Right lobe of liver (tissue), 4 donors: ENCODE results near the gene LRRC4.

Source experiments
- CTCF ChIP-seq, 4 donors: fragments of 200-600 bp in 3 of 4; fragments of 450-650 bp in 1 of 4; IDR thresholded peaks; one replicate each; pipeline versions ENCODE4 v1.5.1 to v1.8.0; 2016 to 2022; ENCODE audit warnings: antibody characterized with exemption in 4 of 4, mild to moderate bottlenecking in 2 of 4
- POLR2A ChIP-seq: fragments of 450-650 bp; IDR thresholded peaks from one replicate; pipeline ENCODE4 v1.6.1; 2017; ENCODE audit warnings: antibody characterized with exemption, mild to moderate bottlenecking
- donor health status: DM: no; HTN: no; CAD: no.
- donor health status: DM: no; HTN: no; CAD: no.
- donor health status: DM: no; HTN: yes; CAD: no.

DNA sequence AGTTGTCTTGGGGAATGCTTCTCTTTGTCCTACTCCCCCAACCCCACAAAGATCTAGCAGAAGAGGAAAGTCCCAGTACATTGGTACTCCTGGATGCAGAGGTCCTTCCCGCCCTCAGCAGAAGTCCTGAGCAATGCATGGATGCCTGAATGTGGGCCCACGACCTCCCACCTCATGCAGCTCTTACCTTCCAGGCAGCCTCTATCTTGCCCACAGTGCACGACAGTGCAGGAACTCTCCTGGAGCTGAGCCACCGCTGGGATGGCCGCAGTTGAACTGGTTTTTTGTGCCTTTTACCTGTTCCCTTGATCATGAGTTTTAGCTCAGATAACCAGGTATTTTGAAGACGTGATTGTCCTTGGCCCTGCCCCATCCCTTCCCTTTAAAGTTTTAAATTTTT, 37.9 kb downstream of the LRRC4 start:
- TF ChIP-seq CTCF (IDR thresholded peaks at IDR 0.05): no peak
- TF ChIP-seq POLR2A: no peak
